ENCODE results near the gene CCDC197. TPM values are rescaled to one million over a fixed set of nuclear protein-coding genes. Genes with fewer than 3 reads are reported as not detected.
A peak's percentile ranks its signal among the peaks of the same experiment; 100 is the strongest.

The CCDC197 gene
- total RNA-seq, 2 donors from 2014 or later: not detected

- ATAC-seq (no peak), DNase-seq (no peak)
- intact Hi-C loops (cut with DNase I): no loop called here
- no peaks in the 10 kb centered on the region for H3K36me3 ChIP-seq (replicated peaks in 1 of 2; ENCODE audit: insufficient read depth in 1 of 2, low read depth in 2 of 2)
- no peaks in the 10 kb centered on the region for H3K4me1 ChIP-seq
- H3K9me3 ChIP-seq: no peaks in the 10 kb centered on the region
- no peak overlapping the region for H3K27ac ChIP-seq
- H3K4me3 ChIP-seq: no peak overlapping the region
- TF ChIP-seq CTCF (IDR thresholded peaks at IDR 0.05) (no peak), POLR2A (IDR thresholded peaks at IDR 0.05) (no peak)
- no peaks in the 10 kb centered on the region for H3K27me3 ChIP-seq
- WGBS, 2 donors: 88 to 93% methylated on average over 4 of the region's 4 CpGs
Observed at GRCh38 chr14:93991649-93992048, 5.5 kb upstream of the CCDC197 start.

GRCh38 chr14:93993382-93993781, 3.7 kb upstream of the CCDC197 start:
- WGBS, 2 donors: 71 to 86% methylated on average over 6 of the region's 6 CpGs
- no peak for DNase-seq

GRCh38 chr14:93994919-93995682, 2.0 kb upstream of the CCDC197 start:
- peak; percentile 54 for ATAC-seq
- Histone ChIP-seq H3K27ac (no peak overlapping the region), H3K4me1 (no peaks in the 10 kb centered on the region), H3K4me3 (no peak overlapping the region), H3K27me3 (no peaks in the 10 kb centered on the region), H3K36me3 (replicated peaks in 1 of 2; ENCODE audit: insufficient read depth in 1 of 2, low read depth in 2 of 2) (no peaks in the 10 kb centered on the region), H3K9me3 (no peaks in the 10 kb centered on the region)
- intact Hi-C loops (cut with DNase I): no loop called here
- no peak for TF ChIP-seq POLR2A (IDR thresholded peaks at IDR 0.05)
- no peak for TF ChIP-seq CTCF (IDR thresholded peaks at IDR 0.05)
- DNase-seq: peak; percentile 50 to 77 (median 68)
- WGBS, 2 donors: 45 to 49% methylated on average over 11 to 13 of the region's 13 CpGs

More at GRCh38 chr14:93993382-93993781, 3.7 kb upstream of the CCDC197 start:
- Histone ChIP-seq H3K27me3 (no peaks in the 10 kb centered on the region), H3K36me3 (replicated peaks in 1 of 2; ENCODE audit: insufficient read depth in 1 of 2, low read depth in 2 of 2) (no peaks in the 10 kb centered on the region), H3K4me1 (no peaks in the 10 kb centered on the region), H3K9me3 (no peaks in the 10 kb centered on the region), H3K27ac (no peak overlapping the region), H3K4me3 (no peak overlapping the region)
- intact Hi-C loops (cut with DNase I): no loop called here
- no peak for ATAC-seq
- no peak for TF ChIP-seq POLR2A (IDR thresholded peaks at IDR 0.05)
- TF ChIP-seq CTCF (IDR thresholded peaks at IDR 0.05): no peak

- H3K9me3 ChIP-seq: no peaks in the 10 kb centered on the region
- no peak overlapping the region for H3K27ac ChIP-seq
- 53 to 56% methylated on average over 3 to 8 of the region's 8 CpGs for WGBS, 2 donors
- H3K4me3 ChIP-seq: no peak overlapping the region
- no peaks in the 10 kb centered on the region for H3K36me3 ChIP-seq (replicated peaks in 1 of 2; ENCODE audit: insufficient read depth in 1 of 2, low read depth in 2 of 2)
- intact Hi-C loops (cut with DNase I): no loop called here
- no peaks in the 10 kb centered on the region for H3K27me3 ChIP-seq
- DNase-seq: no peak
- no peaks in the 10 kb centered on the region for H3K4me1 ChIP-seq
- no peak for ATAC-seq
- TF ChIP-seq POLR2A (IDR thresholded peaks at IDR 0.05) (no peak), CTCF (IDR thresholded peaks at IDR 0.05) (no peak)
Observed at GRCh38 chr14:93996130-93996695, 888 bp upstream of the CCDC197 start.

Data from body of pancreas (tissue), 4 donors.